Small intestine (tissue), 7 donors: Measurements from ENCODE around the gene A4GALT. TPM values are rescaled to one million over a fixed set of nuclear protein-coding genes. Genes with fewer than 3 reads are reported as not detected.

Experiments used
- DNase-seq, 2 donors: peaks; one replicate each; pipeline versions ENCODE4 v3.0.0 to v3.0.0-alpha.2; 2013
- FAIRE-seq: peaks from 2 replicates; lab custom pipeline; 2012; peaks lifted over from hg19 to GRCh38; lab: Jason Lieb, UNC
- H3K27ac ChIP-seq, 3 donors: one replicate each; pipeline ENCODE4 v1.5.1; 2013; ENCODE audit warnings: low read length in 2 of 3, mild to moderate bottlenecking in 2 of 3, control low read depth in 1 of 3, inconsistent platforms in 1 of 3, low read depth in 1 of 3, moderate library complexity in 1 of 3
- H3K27me3 ChIP-seq, 3 donors: one replicate each; pipeline ENCODE4 v1.6.1; 2013; ENCODE audit warnings: low read length in 3 of 3, inconsistent platforms in 1 of 3; ENCODE audit not compliant: control insufficient read depth in 3 of 3, insufficient read depth in 3 of 3
- H3K36me3 ChIP-seq, 3 donors: one replicate each; pipeline ENCODE4 v1.6.1; 2013; ENCODE audit warnings: low read length in 3 of 3, inconsistent platforms in 1 of 3, low read depth in 1 of 3, mild to moderate bottlenecking in 1 of 3, moderate library complexity in 1 of 3; ENCODE audit not compliant: control insufficient read depth in 3 of 3, insufficient read depth in 2 of 3
- H3K4me1 ChIP-seq, 3 donors: one replicate each; pipeline ENCODE4 v1.6.1; 2013; ENCODE audit warnings: low read length in 2 of 3, inconsistent platforms in 1 of 3, low read depth in 1 of 3, mild to moderate bottlenecking in 1 of 3, moderate library complexity in 1 of 3; ENCODE audit not compliant: control insufficient read depth in 3 of 3, insufficient read depth in 2 of 3
- H3K4me3 ChIP-seq, 3 donors: one replicate each; pipeline ENCODE4 v1.5.1; 2013; ENCODE audit warnings: low read length in 3 of 3, control low read depth in 1 of 3, inconsistent platforms in 1 of 3, low read depth in 1 of 3, mild to moderate bottlenecking in 1 of 3, moderate library complexity in 1 of 3
- H3K9me3 ChIP-seq, 2 donors: one replicate each; pipeline ENCODE4 v1.6.1; 2013; ENCODE audit warnings: low read depth in 1 of 2, low read length in 1 of 2; ENCODE audit not compliant: control insufficient read depth in 2 of 2, insufficient read depth in 1 of 2
- WGBS, 3 donors: extraction: QIAGEN DNeasy Blood & Tissue Kit; methylation state at CpG; one replicate each; pipeline ENCODE4 v1.1.7; 2013; 5-methylcytosine and 5-hydroxymethylcytosine counted together
- polyA plus RNA-seq, 4 donors: library from polyadenylated mRNA; stranded (reverse) in 3 of 4; unstranded in 1 of 4; fragments of 200-250 nt in 3 of 4; fragments of 120-200 nt in 1 of 4; gene quantifications; one replicate each; pipeline versions ENCODE4 v1.2.1 to v1.2.3, GENCODE V29; 2013
- donor health status: healthy with polysubstance abuse.
- donor health status: control.
- donor health status: control.
- donor health status: Bipolar disorder and iron deficiency.
- donor health status: healthy.

The A4GALT gene
- polyA plus RNA-seq, 4 donors, result 1.1 to 23.0 (median 2.4) TPM

DNA sequence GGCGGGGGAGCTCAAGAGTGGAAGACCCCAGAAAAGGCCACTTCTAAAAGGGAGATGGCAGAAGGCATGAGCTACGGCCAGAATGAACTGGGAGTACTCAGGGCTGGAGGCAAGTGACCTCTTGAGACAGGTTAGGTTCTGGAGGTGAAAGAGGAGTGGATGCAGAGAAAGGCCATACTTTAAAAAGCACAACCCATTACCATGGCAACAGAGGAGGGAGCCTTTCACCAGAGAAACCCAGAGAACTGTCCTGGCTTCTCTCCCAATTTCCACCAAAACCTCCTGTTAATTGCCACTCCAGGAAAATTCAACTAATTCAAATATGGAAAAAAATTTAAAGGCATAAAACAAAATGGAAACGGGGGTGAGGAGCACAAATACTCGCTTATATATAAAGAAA is 15.8 kb downstream of the A4GALT start:
- no peaks in the 10 kb centered on the region for H3K4me1 ChIP-seq
- DNase-seq (no peak), FAIRE-seq (no peak)
- no peak overlapping the region for H3K27ac ChIP-seq
- 76 to 84% (median 78%) methylated on average over 4 of the region's 4 CpGs for WGBS, 3 donors
- H3K4me3 ChIP-seq, result no peak overlapping the region
- H3K27me3 ChIP-seq, result no peaks in the 10 kb centered on the region
- H3K36me3 ChIP-seq, result no peaks in the 10 kb centered on the region
- peaks cover 0 to 3% of the 10 kb centered on the region in 2 donors for H3K9me3 ChIP-seq

- DNase-seq (no peak), FAIRE-seq (no peak)
- H3K4me1 ChIP-seq, result peaks cover 0 to 7% (median 0%) of the 10 kb centered on the region in 3 donors
- H3K9me3 ChIP-seq, result no peaks in the 10 kb centered on the region
- H3K4me3 ChIP-seq, result no peak overlapping the region
- no peaks in the 10 kb centered on the region for H3K36me3 ChIP-seq
- 92 to 95% (median 94%) methylated on average over 13 of the region's 13 CpGs for WGBS, 3 donors
- H3K27ac ChIP-seq, result no peak overlapping the region
- no peaks in the 10 kb centered on the region for H3K27me3 ChIP-seq
Measured at GRCh38 chr22:42702675-42703074, 18.0 kb downstream of the A4GALT start.

GRCh38 chr22:42701694-42702093 is 19.0 kb downstream of the A4GALT start:
- DNase-seq (no peak), FAIRE-seq (no peak)
- Histone ChIP-seq H3K27me3 (no peaks in the 10 kb centered on the region), H3K4me3 (no peak overlapping the region), H3K9me3 (no peaks in the 10 kb centered on the region), H3K27ac (no peak overlapping the region), H3K36me3 (no peaks in the 10 kb centered on the region), H3K4me1 (peaks cover 0 to 15% (median 0%) of the 10 kb centered on the region in 3 donors)
- 79 to 86% (median 82%) methylated on average over 8 of the region's 8 CpGs for WGBS, 3 donors

DNA sequence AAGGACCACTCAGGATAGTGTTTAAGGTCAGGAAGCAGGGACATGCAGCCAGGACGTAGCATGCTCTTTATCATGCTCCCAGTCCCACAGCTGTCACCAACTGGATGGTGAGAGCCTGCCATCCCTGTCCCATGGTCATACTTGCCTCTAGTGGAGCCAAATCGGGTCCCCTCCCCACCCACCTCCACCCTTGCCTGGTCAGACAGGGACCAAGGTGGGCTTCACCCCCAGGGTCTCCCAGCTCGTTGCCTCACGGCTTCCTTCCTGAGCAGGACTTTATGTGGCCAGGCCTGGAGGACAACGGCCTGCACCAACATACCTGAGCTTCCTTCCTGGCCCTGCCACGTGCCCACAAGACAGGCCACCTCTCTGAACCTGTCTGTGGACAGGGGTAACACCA is 19.8 kb downstream of the A4GALT start:
- DNase-seq (no peak), FAIRE-seq (no peak)
- peaks cover 0 to 15% (median 0%) of the 10 kb centered on the region in 3 donors for H3K4me1 ChIP-seq
- H3K36me3 ChIP-seq, result no peaks in the 10 kb centered on the region
- no peak overlapping the region for H3K4me3 ChIP-seq
- H3K27ac ChIP-seq, result no peak overlapping the region
- no peaks in the 10 kb centered on the region for H3K27me3 ChIP-seq
- 74 to 84% (median 83%) methylated on average over 6 of the region's 6 CpGs for WGBS, 3 donors
- H3K9me3 ChIP-seq, result no peaks in the 10 kb centered on the region

GRCh38 chr22:42700355-42700754 is 20.3 kb downstream of the A4GALT start:
- no peak for FAIRE-seq
- H3K27me3 ChIP-seq, result no peaks in the 10 kb centered on the region
- 82 to 87% (median 83%) methylated on average over 8 of the region's 8 CpGs for WGBS, 3 donors
- no peak overlapping the region for H3K4me3 ChIP-seq
- H3K9me3 ChIP-seq, result no peaks in the 10 kb centered on the region
- H3K4me1 ChIP-seq, result peaks cover 0 to 15% (median 0%) of the 10 kb centered on the region in 3 donors
- no peak for DNase-seq
- H3K27ac ChIP-seq, result no peak overlapping the region
- peaks cover 0 to 3% (median 0%) of the 10 kb centered on the region in 3 donors for H3K36me3 ChIP-seq

DNA sequence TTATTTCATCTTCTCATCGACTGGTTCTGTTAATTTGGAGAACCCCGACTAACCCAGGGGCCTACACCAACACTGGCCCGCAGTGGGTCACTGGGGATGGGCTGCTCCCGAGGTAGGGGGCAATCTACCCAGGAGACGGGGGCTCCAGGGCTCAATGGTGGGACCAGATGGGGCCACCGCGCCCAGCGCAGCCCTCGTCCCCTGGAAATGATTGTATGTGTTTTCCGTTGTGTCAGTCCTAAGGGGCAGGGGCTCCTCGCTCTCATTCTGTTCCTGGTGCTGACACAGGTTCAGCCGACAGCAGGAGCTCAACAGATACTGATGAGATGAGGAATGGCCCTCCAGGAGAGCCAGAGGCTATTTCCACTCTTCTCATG is 20.7 kb downstream of the A4GALT start:
- FAIRE-seq (no peak), DNase-seq (no peak)
- Histone ChIP-seq H3K27me3 (no peaks in the 10 kb centered on the region), H3K4me3 (no peak overlapping the region), H3K9me3 (no peaks in the 10 kb centered on the region), H3K36me3 (peaks cover 0 to 7% (median 0%) of the 10 kb centered on the region in 3 donors), H3K4me1 (peaks cover 0 to 15% (median 0%) of the 10 kb centered on the region in 3 donors), H3K27ac (peak overlapping the region in 1 of 3 donors; percentile 21)
- 83 to 91% (median 89%) methylated on average over 12 of the region's 12 CpGs for WGBS, 3 donors

- FAIRE-seq, result no peak
- H3K27ac ChIP-seq, result peak overlapping the region in 1 of 3 donors; percentile 47
Measured at GRCh38 chr22:42699281-42699975, 21.2 kb downstream of the A4GALT start.

GRCh38 chr22:42697542-42698013 is 23.1 kb downstream of the A4GALT start:
- Histone ChIP-seq H3K4me1 (peaks cover 0 to 15% (median 0%) of the 10 kb centered on the region in 3 donors), H3K36me3 (peaks cover 0 to 19% (median 0%) of the 10 kb centered on the region in 3 donors), H3K27me3 (no peaks in the 10 kb centered on the region), H3K9me3 (no peaks in the 10 kb centered on the region), H3K4me3 (no peak overlapping the region), H3K27ac (peak overlapping the region in 2 of 3 donors; percentile 57 to 60)
- DNase-seq (peak; percentile 65 to 80), FAIRE-seq (no peak)
- 34 to 51% (median 39%) methylated on average over 16 of the region's 16 CpGs for WGBS, 3 donors

More at GRCh38 chr22:42699281-42699975, 21.2 kb downstream of the A4GALT start:
- Histone ChIP-seq H3K9me3 (no peaks in the 10 kb centered on the region), H3K36me3 (peaks cover 0 to 9% (median 0%) of the 10 kb centered on the region in 3 donors), H3K4me1 (peaks cover 0 to 15% (median 0%) of the 10 kb centered on the region in 3 donors), H3K27me3 (no peaks in the 10 kb centered on the region), H3K4me3 (no peak overlapping the region)
- 42 to 53% (median 47%) methylated on average over 17 of the region's 17 CpGs for WGBS, 3 donors
- DNase-seq, result peak in 1 of 2 donors; percentile 26
